HCT116 (cell line): ENCODE measurements around the gene SEC31B.

Experiments used
- POLR2AphosphoS5 ChIP-seq: IDR thresholded peaks from 2 replicates; pipeline ENCODE4 v1.6.1; 2011; ENCODE audit warnings: mild to moderate bottlenecking, low read depth, low read length, moderate library complexity
- TF ChIP-seq, protein P1 (sequence below): IDR thresholded peaks from 2 replicates; pipeline ENCODE4 v1.6.1; 2012; ENCODE audit warnings: low read depth

- TF ChIP-seq POLR2AphosphoS5, result no peak
- TF ChIP-seq, protein P1, sequence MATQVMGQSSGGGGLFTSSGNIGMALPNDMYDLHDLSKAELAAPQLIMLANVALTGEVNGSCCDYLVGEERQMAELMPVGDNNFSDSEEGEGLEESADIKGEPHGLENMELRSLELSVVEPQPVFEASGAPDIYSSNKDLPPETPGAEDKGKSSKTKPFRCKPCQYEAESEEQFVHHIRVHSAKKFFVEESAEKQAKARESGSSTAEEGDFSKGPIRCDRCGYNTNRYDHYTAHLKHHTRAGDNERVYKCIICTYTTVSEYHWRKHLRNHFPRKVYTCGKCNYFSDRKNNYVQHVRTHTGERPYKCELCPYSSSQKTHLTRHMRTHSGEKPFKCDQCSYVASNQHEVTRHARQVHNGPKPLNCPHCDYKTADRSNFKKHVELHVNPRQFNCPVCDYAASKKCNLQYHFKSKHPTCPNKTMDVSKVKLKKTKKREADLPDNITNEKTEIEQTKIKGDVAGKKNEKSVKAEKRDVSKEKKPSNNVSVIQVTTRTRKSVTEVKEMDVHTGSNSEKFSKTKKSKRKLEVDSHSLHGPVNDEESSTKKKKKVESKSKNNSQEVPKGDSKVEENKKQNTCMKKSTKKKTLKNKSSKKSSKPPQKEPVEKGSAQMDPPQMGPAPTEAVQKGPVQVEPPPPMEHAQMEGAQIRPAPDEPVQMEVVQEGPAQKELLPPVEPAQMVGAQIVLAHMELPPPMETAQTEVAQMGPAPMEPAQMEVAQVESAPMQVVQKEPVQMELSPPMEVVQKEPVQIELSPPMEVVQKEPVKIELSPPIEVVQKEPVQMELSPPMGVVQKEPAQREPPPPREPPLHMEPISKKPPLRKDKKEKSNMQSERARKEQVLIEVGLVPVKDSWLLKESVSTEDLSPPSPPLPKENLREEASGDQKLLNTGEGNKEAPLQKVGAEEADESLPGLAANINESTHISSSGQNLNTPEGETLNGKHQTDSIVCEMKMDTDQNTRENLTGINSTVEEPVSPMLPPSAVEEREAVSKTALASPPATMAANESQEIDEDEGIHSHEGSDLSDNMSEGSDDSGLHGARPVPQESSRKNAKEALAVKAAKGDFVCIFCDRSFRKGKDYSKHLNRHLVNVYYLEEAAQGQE, result no peak
Observed at GRCh38 chr10:100567826-100568225, 48.2 kb upstream of the SEC31B start.
